H9 (cell line): ENCODE data around the gene SPATA3. TPM values are rescaled to one million over a fixed set of nuclear protein-coding genes. Genes with fewer than 3 reads are reported as not detected.

Source experiments
- DNase-seq: peaks from one replicate; pipeline ENCODE4 v3.0.0-alpha.2; 2017
- H2AFZ ChIP-seq: one replicate; pipeline ENCODE4 v1.6.1; 2013; ENCODE audit warnings: mild to moderate bottlenecking, low read length, control low read depth, moderate library complexity
- H2AK5ac ChIP-seq: 2 replicates; pipeline ENCODE4 v1.6.1; 2013; ENCODE audit warnings: low read length, control low read depth, mixed read lengths; ENCODE audit not compliant: insufficient read length
- H2BK120ac ChIP-seq: one replicate; pipeline ENCODE4 v1.6.1; 2013; ENCODE audit warnings: low read depth, mild to moderate bottlenecking, low read length, control low read depth, inconsistent platforms; ENCODE audit not compliant: poor library complexity, severe bottlenecking
- H2BK12ac ChIP-seq: 2 replicates; pipeline ENCODE4 v1.6.1; 2013; ENCODE audit warnings: low read length, control low read depth, mixed read lengths, low read depth; ENCODE audit not compliant: insufficient read length
- H2BK15ac ChIP-seq: 2 replicates; pipeline ENCODE4 v1.6.1; 2013; ENCODE audit warnings: low read depth, low read length, control low read depth
- H2BK20ac ChIP-seq: one replicate; pipeline ENCODE4 v1.6.1; 2013; ENCODE audit warnings: low read depth, mild to moderate bottlenecking, low read length, control low read depth, inconsistent platforms; ENCODE audit not compliant: poor library complexity, severe bottlenecking
- H2BK5ac ChIP-seq: 2 replicates; pipeline ENCODE4 v1.6.1; 2013; ENCODE audit warnings: low read length, control low read depth, mixed read lengths; ENCODE audit not compliant: insufficient read length
- H3K14ac ChIP-seq: 2 replicates; pipeline ENCODE4 v1.6.1; 2013; ENCODE audit warnings: low read length, control low read depth; ENCODE audit not compliant: insufficient read depth
- H3K18ac ChIP-seq: 2 replicates; pipeline ENCODE4 v1.6.1; 2013; ENCODE audit warnings: low read depth, mild to moderate bottlenecking, mixed read lengths, low read length, control low read depth; ENCODE audit not compliant: insufficient read length
- H3K23ac ChIP-seq: 2 replicates; pipeline ENCODE4 v1.6.1; 2013; ENCODE audit warnings: low read length, control low read depth, mixed read lengths, low read depth; ENCODE audit not compliant: insufficient read length
- H3K23me2 ChIP-seq: 2 replicates; pipeline ENCODE4 v1.6.1; 2013; ENCODE audit warnings: low read depth, mild to moderate bottlenecking, mixed read lengths, low read length, control low read depth; ENCODE audit not compliant: insufficient read length, poor library complexity, severe bottlenecking
- H3K27ac ChIP-seq: 2 replicates; pipeline ENCODE4 v1.5.1; 2013; ENCODE audit warnings: low read length, control low read depth, mixed read lengths, low read depth; ENCODE audit not compliant: insufficient read length
- H3K27me3 ChIP-seq: 2 replicates; pipeline ENCODE4 v1.6.1; 2013; ENCODE audit warnings: low read length, control low read depth, inconsistent platforms; ENCODE audit not compliant: insufficient read depth
- H3K4ac ChIP-seq: 2 replicates; pipeline ENCODE4 v1.6.1; 2013; ENCODE audit warnings: low read depth, mild to moderate bottlenecking, control low read depth, inconsistent platforms, low read length, moderate library complexity
- H3K4me1 ChIP-seq: 2 replicates; pipeline ENCODE4 v1.6.1; 2013; ENCODE audit warnings: low read length, control low read depth, inconsistent platforms; ENCODE audit not compliant: insufficient read depth
- H3K4me2 ChIP-seq: 2 replicates; pipeline ENCODE4 v1.6.1; 2013; ENCODE audit warnings: low read length, control low read depth, mixed read lengths; ENCODE audit not compliant: insufficient read length, insufficient read depth
- H3K56ac ChIP-seq: 2 replicates; pipeline ENCODE4 v1.6.1; 2013; ENCODE audit warnings: low read depth, mild to moderate bottlenecking, mixed read lengths, low read length, control low read depth; ENCODE audit not compliant: insufficient read length
- H3K79me1 ChIP-seq: 2 replicates; pipeline ENCODE4 v1.6.1; 2013; ENCODE audit warnings: low read depth, mild to moderate bottlenecking, moderate library complexity, low read length, control low read depth, inconsistent platforms; ENCODE audit not compliant: insufficient read depth, poor library complexity, severe bottlenecking
- H3K79me2 ChIP-seq: 2 replicates; pipeline ENCODE4 v1.6.1; 2013; ENCODE audit warnings: low read length, control low read depth, inconsistent platforms; ENCODE audit not compliant: insufficient read depth
- H3K9ac ChIP-seq: 2 replicates; pipeline ENCODE4 v1.6.1; 2013; ENCODE audit warnings: low read length, control low read depth, mixed read lengths; ENCODE audit not compliant: insufficient read length; ENCODE audit errors: extremely low read depth
- H3K9me3 ChIP-seq: one replicate; pipeline ENCODE4 v1.6.1; 2013; ENCODE audit warnings: low read depth, low read length, inconsistent platforms; ENCODE audit not compliant: control insufficient read depth
- H3T11ph ChIP-seq: one replicate; pipeline ENCODE4 v1.6.1; 2013; ENCODE audit warnings: mild to moderate bottlenecking, low read length, control low read depth, inconsistent platforms
- H4K20me1 ChIP-seq: one replicate; pipeline ENCODE4 v1.6.1; 2013; ENCODE audit not compliant: control insufficient read depth, insufficient read length, insufficient read depth
- H4K5ac ChIP-seq: 2 replicates; pipeline ENCODE4 v1.6.1; 2013; ENCODE audit warnings: low read depth, mild to moderate bottlenecking, mixed read lengths, low read length, control low read depth; ENCODE audit not compliant: insufficient read length
- H4K8ac ChIP-seq: replicated peaks from 2 replicates; pipeline ENCODE4 v1.6.1; 2013; ENCODE audit warnings: low read length, control low read depth, mixed read lengths, low read depth; ENCODE audit not compliant: insufficient read length
- H4K91ac ChIP-seq: 2 replicates; pipeline ENCODE4 v1.6.1; 2013; ENCODE audit warnings: low read depth, mild to moderate bottlenecking, moderate library complexity, mixed read lengths, low read length, control low read depth; ENCODE audit not compliant: insufficient read length
- H3K27ac Mint-ChIP-seq, 3 experiments: 2 replicates in 2 of 3; 3 replicates in 1 of 3; pipeline ENCODE4 v1.8.0; 2020 to 2021; ENCODE audit warnings: mixed read lengths in 3 of 3, mild to moderate bottlenecking in 1 of 3, moderate library complexity in 1 of 3
- H3K27me3 Mint-ChIP-seq: 2 replicates; pipeline ENCODE4 v1.8.0; 2021; ENCODE audit warnings: low read depth, mild to moderate bottlenecking, moderate library complexity, mixed read lengths
- H3K36me3 Mint-ChIP-seq, 3 experiments: 2 replicates in 2 of 3; 3 replicates in 1 of 3; pipeline ENCODE4 v1.8.0; 2020 to 2021; ENCODE audit warnings: low read depth in 3 of 3, mixed read lengths in 3 of 3; ENCODE audit not compliant: insufficient read depth in 1 of 3
- H3K4me1 Mint-ChIP-seq, 2 experiments: 2 replicates each; pipeline ENCODE4 v1.8.0; 2020; ENCODE audit warnings: mixed read lengths in 2 of 2
- H3K4me3 Mint-ChIP-seq, 2 experiments: 2 replicates in 1 of 2; 3 replicates in 1 of 2; pipeline ENCODE4 v1.8.0; 2020 to 2021; ENCODE audit warnings: mild to moderate bottlenecking in 2 of 2, mixed read lengths in 2 of 2, moderate library complexity in 1 of 2
- H3K9me3 Mint-ChIP-seq, 2 experiments: 2 replicates in 1 of 2; 3 replicates in 1 of 2; pipeline ENCODE4 v1.8.0; 2020; ENCODE audit warnings: mild to moderate bottlenecking in 2 of 2, mixed read lengths in 2 of 2, moderate library complexity in 1 of 2
- CTCF ChIP-seq: fragments of 200-600 bp; sonication (generic); conservative IDR thresholded peaks from 3 replicates; pipeline ENCODE4 v1.8.0; 2021; ENCODE audit warnings: antibody characterized with exemption, mild to moderate bottlenecking
- WGBS: extraction: QIAGEN DNeasy Blood & Tissue Kit; methylation state at CpG from one replicate; pipeline ENCODE4 v1.1.7; 2013; ENCODE audit warnings: missing lambda C conversion rate, low lambda C conversion rate, mixed read lengths; ENCODE audit not compliant: insufficient read length; ENCODE audit errors: extremely low coverage; 5-methylcytosine and 5-hydroxymethylcytosine counted together
- total RNA-seq: library from RNA; stranded (reverse); gene quantifications from 2 replicates; pipeline ENCODE4 v1.2.1, GENCODE V29; 2021

The SPATA3 gene
- total RNA-seq, 1 experiment from 2014 or later: not detected

GRCh38 chr2:231046916-231047273 lies 51.0 kb downstream of the SPATA3 start:
- no peak overlapping the region for H3K4me3 Mint-ChIP-seq
- no peak overlapping the region for H3K23ac ChIP-seq
- H3K79me1 ChIP-seq: no peaks in the 10 kb centered on the region
- H4K20me1 ChIP-seq: no peaks in the 10 kb centered on the region
- H3K56ac ChIP-seq: no peak overlapping the region
- no peaks in the 10 kb centered on the region; the same call in 1 of the 2 replicates for H3K27me3 ChIP-seq
- no peaks in the 10 kb centered on the region for H3K79me2 ChIP-seq
- H2BK5ac ChIP-seq: no peak overlapping the region
- no peaks in the 10 kb centered on the region for H3K4me1 ChIP-seq
- no peaks in the 10 kb centered on the region for H3K9me3 Mint-ChIP-seq
- peaks cover 0 to 2% of the 10 kb centered on the region in 2 experiments; a peak in 1 of 4 replicates for H3K4me1 Mint-ChIP-seq
- no peak overlapping the region for H3K9ac ChIP-seq
- no peak overlapping the region for H2BK15ac ChIP-seq
- no peak overlapping the region for H4K5ac ChIP-seq
- no peak overlapping the region for H2BK120ac ChIP-seq
- no peaks in the 10 kb centered on the region for H3K23me2 ChIP-seq
- DNase-seq: no peak
- H3K18ac ChIP-seq: no peak overlapping the region
- H2BK20ac ChIP-seq: no peak overlapping the region
- no peak overlapping the region for H3K27ac ChIP-seq
- no peak overlapping the region for H3K27ac Mint-ChIP-seq
- H3T11ph ChIP-seq: no peak overlapping the region
- H2AFZ ChIP-seq: no peak overlapping the region
- no peak overlapping the region for H3K14ac ChIP-seq
- no peak for TF ChIP-seq CTCF
- H3K36me3 Mint-ChIP-seq: no peaks in the 10 kb centered on the region
- H2BK12ac ChIP-seq: no peak overlapping the region
- H4K91ac ChIP-seq: no peak overlapping the region
- H2AK5ac ChIP-seq: no peak overlapping the region
- no peak overlapping the region for H4K8ac ChIP-seq
- WGBS: no CpG with 5 or more reads among the region's 5 CpGs
- H3K4ac ChIP-seq: no peak overlapping the region
- peaks cover 36% of the 10 kb centered on the region for H3K27me3 Mint-ChIP-seq
- H3K9me3 ChIP-seq: no peaks in the 10 kb centered on the region
- H3K4me2 ChIP-seq: no peak overlapping the region
